Epithelial cell of proximal tubule (primary cell): ENCODE results near the gene CABP2. TPM values are rescaled to one million over a fixed set of nuclear protein-coding genes. Genes with fewer than 3 reads are reported as not detected.
"Not testable (repeated sequence)": the region's sequence is repeated elsewhere in the genome, so short reads cannot be mapped to it uniquely, and the experiment has no call there.

Experiments used
- DNase-seq: peaks from one replicate; pipeline ENCODE4 v3.0.0-alpha.2; 2011; ENCODE audit warnings: low read depth
- H3K4me3 ChIP-seq: 2 replicates; pipeline ENCODE4 v1.5.1; 2011; ENCODE audit warnings: low read depth, mild to moderate bottlenecking, low read length
- CTCF ChIP-seq: conservative IDR thresholded peaks from 2 replicates; pipeline ENCODE4 v1.5.1; 2012; ENCODE audit warnings: low read depth, mild to moderate bottlenecking, low read length
- total RNA-seq: library from RNA; depleted of rRNA; stranded (reverse); fragments of >200 nt; gene quantifications from 2 replicates; pipeline ENCODE4 v1.2.3, GENCODE V29; 2015

Gene CABP2
- total RNA-seq, 1 donor from 2014 or later: not detected

- no peak for DNase-seq
- peak overlapping the region; percentile 21 for H3K4me3 ChIP-seq
- no peak for TF ChIP-seq CTCF
Observed at GRCh38 chr11:67561971-67562619, 38.8 kb upstream of the CABP2 start.

- no peak for TF ChIP-seq CTCF
- no peak for DNase-seq
- H3K4me3 ChIP-seq: peak overlapping the region; percentile 43
Observed at GRCh38 chr11:67558084-67558772, 35.0 kb upstream of the CABP2 start.

- DNase-seq: no peak
- no peak for TF ChIP-seq CTCF
- no peak overlapping the region for H3K4me3 ChIP-seq
Observed at GRCh38 chr11:67556244-67556643, 33.0 kb upstream of the CABP2 start.

- H3K4me3 ChIP-seq, DNase-seq: not testable (repeated sequence)
Observed at GRCh38 chr11:67551697-67552096, 28.5 kb upstream of the CABP2 start.

GRCh38 chr11:67551127-67551526, 27.9 kb upstream of the CABP2 start:
- no peak for TF ChIP-seq CTCF
- H3K4me3 ChIP-seq: no peak overlapping the region
- DNase-seq: no peak

- no peak for DNase-seq
- no peak overlapping the region for H3K4me3 ChIP-seq
- TF ChIP-seq CTCF: no peak
Observed at GRCh38 chr11:67548555-67549110, 25.4 kb upstream of the CABP2 start.

- DNase-seq, H3K4me3 ChIP-seq: not testable (repeated sequence)
Observed at GRCh38 chr11:67548112-67548511, 24.9 kb upstream of the CABP2 start.

GRCh38 chr11:67545280-67545679, 22.0 kb upstream of the CABP2 start:
- peak overlapping the region; percentile 5 for H3K4me3 ChIP-seq
- TF ChIP-seq CTCF: peak; percentile 42
- DNase-seq: no peak
